ENCODE measurements around the gene GAB2.

GAB2 gene

GRCh38 chr11:78427615-78428265 is 10.1 kb upstream of the GAB2 start:
- no peak for DNase-seq

- DNase-seq, result no peak
Observed at GRCh38 chr11:78426845-78427244, 9.2 kb upstream of the GAB2 start.

GRCh38 chr11:78425399-78426070 is 7.9 kb upstream of the GAB2 start:
- no peak for DNase-seq

DNA sequence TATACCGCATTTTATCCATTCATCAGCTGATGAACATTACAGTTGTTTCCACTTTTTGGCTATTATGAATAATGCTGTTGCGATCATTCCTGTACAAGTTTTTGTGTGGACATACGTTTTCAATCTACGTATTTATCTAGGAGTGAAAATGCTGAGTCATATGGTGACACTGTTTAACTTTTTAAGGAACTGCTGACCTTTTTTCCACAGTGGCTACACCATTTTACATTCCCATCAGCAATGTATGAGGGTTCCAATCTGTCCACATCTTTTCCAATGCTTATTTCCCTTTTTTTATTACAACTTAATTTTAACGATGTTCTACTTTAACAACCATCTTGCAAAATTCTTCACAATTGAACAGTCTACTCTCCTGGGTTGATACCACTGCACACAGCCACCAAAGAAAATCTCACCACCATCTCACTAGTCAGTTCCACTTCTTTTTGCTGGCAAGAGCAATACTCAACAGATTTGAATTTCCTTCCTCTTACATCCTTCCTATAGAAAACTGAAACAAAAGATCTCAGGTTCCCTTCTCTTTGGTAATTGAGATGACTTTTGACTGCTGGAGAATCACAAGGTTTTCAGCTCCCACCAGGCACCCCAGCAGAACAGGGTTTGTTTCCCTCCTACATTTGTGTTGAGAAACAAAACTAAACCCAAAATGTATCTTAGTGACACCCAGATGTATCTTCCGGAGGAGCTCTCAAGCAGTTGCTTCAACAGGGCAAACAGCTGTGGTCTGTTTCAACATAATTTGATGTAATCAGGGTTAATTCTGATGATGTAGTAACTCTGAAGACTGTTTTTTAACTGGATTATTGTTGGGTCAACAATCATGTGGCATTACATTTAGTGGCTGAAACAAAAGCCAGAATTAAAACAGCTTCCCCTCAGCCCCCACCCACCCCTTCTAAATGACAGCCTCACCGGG is 7.0 kb upstream of the GAB2 start:
- no peak for DNase-seq

GRCh38 chr11:78423241-78423640 is 5.6 kb upstream of the GAB2 start:
- DNase-seq, result no peak

GRCh38 chr11:78420796-78421209 is 3.2 kb upstream of the GAB2 start:
- DNase-seq, result no peak

DNA sequence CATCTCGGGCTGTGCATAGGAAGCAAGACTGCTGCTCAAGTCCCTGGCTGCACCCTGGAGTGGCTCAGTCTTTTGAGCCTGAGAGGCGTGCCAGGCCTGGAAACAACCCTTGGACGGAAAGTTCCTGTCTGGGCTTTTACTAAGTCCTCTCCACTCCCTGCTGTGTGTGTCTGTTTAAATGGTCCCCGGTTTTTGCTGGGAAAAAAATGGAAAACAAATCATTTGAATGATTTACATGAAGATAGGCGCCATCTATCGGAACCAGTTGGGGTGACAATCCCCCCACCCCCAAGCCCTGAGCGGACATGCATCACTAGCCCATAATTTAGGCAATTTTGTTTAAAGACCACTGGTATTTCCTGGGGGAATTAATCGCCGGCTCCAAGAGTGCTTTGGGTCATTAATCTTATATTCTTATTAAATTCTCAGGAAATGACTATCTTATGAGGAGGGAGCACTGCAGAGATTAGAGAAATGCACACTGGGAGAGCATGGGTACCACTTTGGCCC is 2.7 kb upstream of the GAB2 start:
- DNase-seq, result no peak

DNA sequence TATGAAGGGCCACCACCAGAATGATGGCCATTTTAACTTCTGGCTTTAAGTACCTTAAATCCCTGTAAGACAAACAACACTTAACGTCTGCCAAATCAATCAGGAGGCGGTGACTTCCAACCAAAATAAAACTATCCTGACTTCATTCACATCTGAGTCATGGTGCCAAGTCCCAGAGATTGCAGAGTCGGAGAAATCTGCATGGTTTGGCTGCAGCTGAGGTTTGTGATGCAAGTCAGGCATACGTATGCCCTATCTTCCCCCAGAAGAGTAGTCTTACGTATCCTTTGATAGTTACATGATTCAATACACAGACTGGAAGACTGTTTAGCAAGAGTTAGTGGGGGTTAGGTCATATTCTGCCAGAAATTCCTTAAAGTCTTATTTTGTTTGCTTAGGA is 1.7 kb upstream of the GAB2 start:
- no peak for DNase-seq

DNA sequence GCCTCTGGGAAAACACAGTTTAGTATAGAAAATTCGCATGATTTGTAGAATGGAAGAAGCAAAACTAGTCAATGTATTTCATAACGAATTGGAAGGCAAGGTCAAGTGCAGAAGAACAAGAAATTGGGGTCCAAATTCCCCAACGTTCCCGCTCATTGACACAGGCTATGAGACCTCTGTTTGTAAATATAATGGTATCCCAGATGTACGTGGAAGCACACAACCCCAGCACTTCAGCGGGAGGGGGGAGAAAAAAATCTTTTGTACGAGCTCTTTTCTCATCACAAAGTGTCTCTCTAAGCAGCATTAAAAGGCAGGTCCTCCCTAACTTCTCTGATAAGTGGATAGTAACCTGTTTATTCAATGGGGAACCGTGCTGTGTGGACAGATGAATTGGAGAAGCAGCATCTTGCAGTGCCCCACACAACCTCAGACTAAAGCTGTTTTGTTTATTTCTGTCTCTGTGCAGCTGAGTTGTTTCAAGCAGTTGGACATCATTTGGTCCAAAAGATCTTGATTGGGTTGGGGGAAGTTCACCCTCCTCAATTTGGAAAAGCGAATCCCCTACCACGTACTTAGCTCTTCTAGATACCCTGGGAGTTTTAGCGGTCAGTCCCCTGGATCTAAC is 1.1 kb upstream of the GAB2 start:
- DNase-seq, result no peak

- DNase-seq, result peak; percentile 72
Observed at GRCh38 chr11:78417888-78418583, 416 bp upstream of the GAB2 start.

DNA sequence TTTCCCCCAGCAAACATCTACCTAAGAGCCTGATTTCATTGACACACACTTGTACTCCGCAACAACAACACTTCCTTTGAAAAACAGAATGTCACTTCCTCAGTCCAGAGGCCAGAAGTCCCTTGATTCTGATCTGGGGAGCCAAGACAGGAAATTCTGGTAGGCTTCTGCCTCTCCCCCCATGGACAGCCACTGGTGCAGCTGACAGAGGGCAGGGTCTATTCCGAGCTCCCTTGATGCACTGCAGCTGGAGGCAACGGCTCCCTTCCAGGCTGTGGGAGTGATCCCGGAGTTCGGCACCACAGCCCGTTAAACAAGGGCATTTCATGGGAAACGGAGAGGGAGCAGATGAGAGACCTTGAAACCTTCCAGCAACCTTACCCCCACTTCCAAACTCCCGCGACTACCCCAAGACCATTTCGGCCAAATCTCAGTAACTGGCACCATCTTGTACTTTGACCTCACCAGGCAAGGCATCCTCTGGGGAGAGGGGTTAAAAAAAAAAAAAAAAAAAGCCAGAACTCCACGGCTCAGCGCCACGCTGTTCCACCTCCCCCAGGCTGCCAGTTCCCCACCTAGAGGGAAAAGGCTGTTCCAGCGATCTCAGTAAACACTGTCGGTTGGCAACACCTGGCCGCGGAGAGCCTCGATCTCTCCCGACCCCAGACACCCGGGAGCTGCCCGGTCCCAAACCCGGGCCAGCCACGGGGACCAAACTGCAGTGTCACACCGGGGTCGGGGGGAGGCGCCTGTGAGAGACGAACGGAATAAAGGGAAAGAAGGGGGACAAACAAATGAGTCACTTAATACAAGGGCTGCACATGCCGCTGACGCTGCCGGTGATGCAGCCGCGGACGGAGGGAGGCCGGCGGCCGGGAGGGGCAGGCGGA is 1.1 kb downstream of the GAB2 start:
- DNase-seq, result peak; percentile 51

GRCh38 chr11:78415338-78415737 is 2.3 kb downstream of the GAB2 start:
- no peak for DNase-seq

DNA sequence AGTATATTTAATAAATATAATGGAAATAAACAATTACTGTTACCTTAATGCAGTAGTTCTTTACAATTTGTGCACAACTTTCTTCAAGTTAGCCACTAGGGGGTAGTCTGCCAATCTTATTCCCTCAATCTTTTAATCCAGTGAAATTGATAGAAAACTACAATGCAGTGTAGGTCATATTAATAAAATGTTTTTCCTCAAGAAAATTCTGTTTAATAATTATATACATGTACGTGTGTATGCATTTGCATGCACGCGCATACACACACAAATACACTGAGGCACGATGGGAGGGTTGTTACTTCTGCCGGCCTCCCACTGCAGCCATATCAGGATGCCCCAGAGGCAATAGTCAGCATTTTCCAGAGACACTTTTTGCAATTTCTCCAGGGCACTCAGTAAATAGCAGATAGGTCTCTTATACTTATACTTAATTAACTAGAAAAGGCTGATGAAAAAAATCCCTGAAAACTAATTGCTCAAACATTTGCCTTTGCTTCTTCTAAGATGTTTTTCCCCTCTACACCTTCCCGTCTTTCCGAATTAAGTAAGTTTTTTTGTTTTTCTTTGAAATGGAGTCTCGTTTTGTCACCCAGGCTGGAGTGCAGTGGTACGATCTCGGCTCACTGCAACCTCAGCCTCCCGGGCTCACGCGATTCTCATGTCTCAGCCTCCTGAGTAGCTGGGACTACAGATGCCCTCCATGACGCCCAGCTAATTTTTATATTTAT is 3.1 kb downstream of the GAB2 start:
- no peak for DNase-seq

GRCh38 chr11:78408619-78409018 is 9.0 kb downstream of the GAB2 start:
- no peak for DNase-seq

DNA sequence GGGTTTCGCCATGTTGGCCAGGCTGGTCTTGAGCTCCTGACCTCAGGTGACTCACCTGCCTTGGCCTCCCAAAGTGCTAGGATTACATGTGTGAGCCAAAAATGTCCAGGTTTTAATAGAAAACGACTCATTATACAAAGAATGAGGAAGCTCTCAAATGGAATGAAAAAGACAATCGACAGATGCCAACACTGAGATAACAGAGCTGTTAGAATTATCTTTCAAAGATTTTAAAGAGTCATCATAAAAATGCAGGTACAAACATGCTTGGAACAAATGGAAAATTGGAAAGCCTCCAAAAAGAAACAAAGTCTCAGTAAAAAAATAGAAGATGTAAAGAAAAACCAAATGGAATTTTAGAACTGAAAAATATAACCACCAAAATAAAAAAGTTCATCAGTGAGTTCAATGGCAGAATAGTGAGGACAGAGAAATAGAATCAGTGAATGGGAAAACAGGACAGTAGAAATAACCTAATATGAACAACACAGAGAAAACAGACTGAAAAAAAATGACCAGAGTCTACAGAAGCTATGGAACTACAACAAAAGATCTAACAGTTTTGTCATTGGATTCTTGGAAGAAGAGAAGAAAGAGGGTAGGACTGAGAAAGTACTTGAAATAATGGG is 10.9 kb downstream of the GAB2 start:
- DNase-seq, result no peak

GRCh38 chr11:78405805-78406204 is 11.8 kb downstream of the GAB2 start:
- DNase-seq, result no peak

DNA sequence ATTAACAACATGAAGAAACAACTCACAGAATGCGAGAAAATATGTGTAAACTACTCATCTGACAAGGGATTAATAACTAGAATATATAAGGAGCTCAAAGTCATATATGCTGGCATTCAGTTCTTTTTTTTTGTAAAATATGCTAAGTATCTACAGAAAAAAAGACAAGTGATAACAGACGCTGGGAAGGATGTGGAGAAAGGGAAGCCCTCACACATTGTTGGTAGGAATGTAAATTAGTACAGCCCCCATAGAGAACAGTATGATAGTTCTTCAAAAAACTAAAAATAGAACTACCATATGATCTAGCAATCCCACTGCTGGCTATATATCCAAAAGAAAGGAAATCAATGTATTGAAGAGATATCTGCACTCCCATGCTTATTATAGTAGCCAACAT is 13.8 kb downstream of the GAB2 start:
- no peak for DNase-seq

DNA sequence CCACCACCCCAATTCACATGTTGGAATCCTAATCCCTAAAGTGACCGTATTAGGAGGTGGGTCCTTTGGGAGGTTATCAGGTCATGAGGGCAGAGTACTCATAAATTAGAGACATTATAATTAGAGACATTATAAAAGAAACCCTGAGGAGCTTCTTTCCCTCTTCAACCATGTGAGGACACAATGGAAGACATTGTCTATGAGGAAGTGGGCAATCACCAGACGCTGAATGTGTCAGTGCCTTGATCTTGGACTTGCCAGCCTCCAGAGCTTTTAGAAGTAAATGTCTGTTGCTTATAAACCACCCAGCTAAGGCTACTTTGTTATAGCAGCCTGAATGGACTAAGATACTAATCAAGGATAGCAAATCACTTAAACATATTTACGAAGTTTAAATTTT is 14.8 kb downstream of the GAB2 start:
- DNase-seq, result no peak

DNA sequence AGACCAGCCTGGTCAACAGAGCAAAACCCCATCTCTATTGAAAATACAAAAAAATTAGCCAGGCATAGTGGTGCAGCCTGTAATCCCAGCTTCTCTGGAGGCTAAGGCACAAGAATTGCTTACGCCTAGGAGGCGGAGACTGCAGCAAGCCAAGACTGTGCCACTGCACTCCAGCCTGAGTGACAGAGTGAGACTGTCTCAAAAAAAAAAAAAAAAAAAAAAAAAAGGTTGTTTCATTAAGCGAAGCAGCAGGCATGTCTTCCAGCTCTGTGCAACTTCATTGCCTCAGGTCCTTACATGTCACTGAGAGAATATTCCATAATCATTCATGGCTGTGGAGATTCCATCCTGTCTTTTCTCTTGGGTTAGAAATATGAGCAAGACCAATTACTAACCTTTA is 16.9 kb downstream of the GAB2 start:
- no peak for DNase-seq

GRCh38 chr11:78400116-78400515 is 17.5 kb downstream of the GAB2 start:
- no peak for DNase-seq

Data from GDM1 (cell line).